Mesenchymal stem cell (in vitro differentiated cells and primary cell): ENCODE results near the gene NIPAL1.

Source experiments
- DNase-seq: peaks from one replicate; pipeline ENCODE4 v3.0.0-alpha.2; 2013
- H2AFZ ChIP-seq: one replicate; pipeline ENCODE4 v1.6.1; 2013; ENCODE audit warnings: low read depth, mild to moderate bottlenecking, control low read depth, inconsistent platforms, low read length, moderate library complexity
- H2AK5ac ChIP-seq: 2 replicates; pipeline ENCODE4 v1.6.1; 2013; ENCODE audit warnings: low read length, moderate library complexity, mild to moderate bottlenecking, inconsistent platforms; ENCODE audit not compliant: severe bottlenecking
- H2BK120ac ChIP-seq: one replicate; pipeline ENCODE4 v1.6.1; 2013; ENCODE audit warnings: low read depth, mild to moderate bottlenecking, inconsistent platforms, low read length, moderate library complexity
- H2BK12ac ChIP-seq, 2 experiments: one replicate each; pipeline ENCODE4 v1.6.1; 2013; ENCODE audit warnings: inconsistent platforms in 2 of 2, low read length in 2 of 2, mild to moderate bottlenecking in 2 of 2, moderate library complexity in 2 of 2, control low read depth in 1 of 2
- H2BK15ac ChIP-seq: one replicate; pipeline ENCODE4 v1.6.1; 2013; ENCODE audit warnings: mild to moderate bottlenecking, low read depth, inconsistent platforms; ENCODE audit not compliant: poor library complexity, severe bottlenecking
- H2BK5ac ChIP-seq: 2 replicates; pipeline ENCODE4 v1.6.1; 2013; ENCODE audit warnings: low read depth, mild to moderate bottlenecking, low read length, control low read depth, inconsistent platforms; ENCODE audit not compliant: poor library complexity, severe bottlenecking
- H3K14ac ChIP-seq, 2 experiments: one replicate each; pipeline ENCODE4 v1.6.1; 2013; ENCODE audit warnings: inconsistent platforms in 2 of 2, low read length in 2 of 2, control low read depth in 1 of 2, mild to moderate bottlenecking in 1 of 2, moderate library complexity in 1 of 2
- H3K18ac ChIP-seq, 2 experiments: one replicate each; pipeline ENCODE4 v1.6.1; 2013; ENCODE audit warnings: inconsistent platforms in 2 of 2, low read length in 2 of 2, control low read depth in 1 of 2, low read depth in 1 of 2, mild to moderate bottlenecking in 1 of 2
- H3K23ac ChIP-seq, 2 experiments: one replicate each; pipeline ENCODE4 v1.6.1; 2013; ENCODE audit warnings: inconsistent platforms in 2 of 2, low read length in 2 of 2, mild to moderate bottlenecking in 2 of 2, moderate library complexity in 2 of 2, control low read depth in 1 of 2
- H3K27ac ChIP-seq: 2 replicates; pipeline ENCODE4 v1.5.1; 2013; ENCODE audit warnings: mild to moderate bottlenecking, moderate library complexity, low read length, control low read depth, inconsistent platforms; ENCODE audit not compliant: poor library complexity, severe bottlenecking
- H3K27me3 ChIP-seq, 2 experiments: 2 replicates each; pipeline versions ENCODE4 v1.6.1 to v1.7.0; 2013; ENCODE audit warnings: low read length in 2 of 2, mild to moderate bottlenecking in 2 of 2, moderate library complexity in 2 of 2, control low read depth in 1 of 2, inconsistent platforms in 1 of 2; ENCODE audit not compliant: control insufficient read depth in 1 of 2, insufficient read depth in 1 of 2
- H3K36me3 ChIP-seq, 2 experiments: 2 replicates each; pipeline versions ENCODE4 v1.6.1 to v1.7.0; 2013; ENCODE audit warnings: low read length in 2 of 2, control low read depth in 1 of 2, inconsistent platforms in 1 of 2, low read depth in 1 of 2, mild to moderate bottlenecking in 1 of 2; ENCODE audit not compliant: insufficient read depth in 2 of 2, control insufficient read depth in 1 of 2
- H3K4ac ChIP-seq, 2 experiments: one replicate each; pipeline ENCODE4 v1.6.1; 2013; ENCODE audit warnings: inconsistent platforms in 2 of 2, low read length in 2 of 2, mild to moderate bottlenecking in 2 of 2, moderate library complexity in 2 of 2, control low read depth in 1 of 2, low read depth in 1 of 2
- H3K4me1 ChIP-seq: 2 replicates; pipeline ENCODE4 v1.6.1; 2013; ENCODE audit warnings: low read depth, low read length, control low read depth; ENCODE audit not compliant: control insufficient read depth, insufficient read depth
- H3K4me2 ChIP-seq: 2 replicates; pipeline ENCODE4 v1.6.1; 2013; ENCODE audit warnings: low read length, mild to moderate bottlenecking, inconsistent platforms; ENCODE audit not compliant: poor library complexity, severe bottlenecking
- H3K4me3 ChIP-seq, 2 experiments: 2 replicates each; pipeline versions ENCODE4 v1.5.1 to v1.7.0; 2013; ENCODE audit warnings: low read length in 2 of 2, mild to moderate bottlenecking in 2 of 2, control low read depth in 1 of 2, low read depth in 1 of 2; ENCODE audit not compliant: insufficient read depth in 1 of 2
- H3K79me1 ChIP-seq: replicated peaks from 2 replicates; pipeline ENCODE4 v1.6.1; 2013; ENCODE audit warnings: mild to moderate bottlenecking, control low read depth, low read length, inconsistent platforms; ENCODE audit not compliant: poor library complexity, severe bottlenecking
- H3K9ac ChIP-seq: 2 replicates; pipeline ENCODE4 v1.7.0; 2013; ENCODE audit warnings: mild to moderate bottlenecking, low read length, moderate library complexity
- H3K9me3 ChIP-seq: 2 replicates; pipeline ENCODE4 v1.7.0; 2013; ENCODE audit warnings: mild to moderate bottlenecking, low read length; ENCODE audit not compliant: control insufficient read depth
- H4K8ac ChIP-seq: one replicate; pipeline ENCODE4 v1.6.1; 2013; ENCODE audit warnings: inconsistent platforms, mild to moderate bottlenecking, low read length, moderate library complexity
- H4K91ac ChIP-seq: one replicate; pipeline ENCODE4 v1.6.1; 2013; ENCODE audit warnings: mild to moderate bottlenecking, low read length, inconsistent platforms
- WGBS: methylation state at CpG from one replicate; pipeline ENCODE4 v1.1.7; 2013; ENCODE audit warnings: mixed read lengths; 5-methylcytosine and 5-hydroxymethylcytosine counted together

NIPAL1 gene

GRCh38 chr4:48038666-48039065 is 22.1 kb downstream of the NIPAL1 start:
- no peak overlapping the region for H2BK5ac ChIP-seq
- H3K14ac ChIP-seq: no peak overlapping the region
- H2BK15ac ChIP-seq: no peak overlapping the region
- no peak overlapping the region for H2AFZ ChIP-seq
- H3K4me1 ChIP-seq: no peaks in the 10 kb centered on the region
- no peak overlapping the region for H3K4ac ChIP-seq
- H2AK5ac ChIP-seq: no peak overlapping the region
- WGBS: 33% methylated on average over 2 of the region's 2 CpGs
- no peak overlapping the region for H3K18ac ChIP-seq
- no peak overlapping the region for H3K9ac ChIP-seq
- no peak overlapping the region for H3K4me3 ChIP-seq
- H3K27ac ChIP-seq: no peak overlapping the region
- H4K8ac ChIP-seq: no peak overlapping the region
- H3K4me2 ChIP-seq: no peak overlapping the region
- DNase-seq: no peak
- H3K36me3 ChIP-seq: no peaks in the 10 kb centered on the region
- no peaks in the 10 kb centered on the region for H3K79me1 ChIP-seq
- H3K23ac ChIP-seq: no peak overlapping the region
- no peak overlapping the region for H2BK120ac ChIP-seq
- H4K91ac ChIP-seq: no peak overlapping the region
- peaks cover 0 to 5% of the 10 kb centered on the region in 2 experiments for H3K27me3 ChIP-seq
- H3K9me3 ChIP-seq: no peaks in the 10 kb centered on the region
- no peak overlapping the region for H2BK12ac ChIP-seq

- no peak overlapping the region for H3K4me2 ChIP-seq
- no peak overlapping the region for H2BK12ac ChIP-seq
- H4K91ac ChIP-seq: no peak overlapping the region
- no peaks in the 10 kb centered on the region for H3K36me3 ChIP-seq
- no peak overlapping the region for H4K8ac ChIP-seq
- no peak overlapping the region for H3K4ac ChIP-seq
- no peak overlapping the region for H2BK15ac ChIP-seq
- H3K27ac ChIP-seq: no peak overlapping the region
- H3K27me3 ChIP-seq: peaks cover 0 to 5% of the 10 kb centered on the region in 2 experiments
- H2AK5ac ChIP-seq: no peak overlapping the region
- no peak overlapping the region for H3K18ac ChIP-seq
- no peak overlapping the region for H3K14ac ChIP-seq
- no peak overlapping the region for H2BK5ac ChIP-seq
- H2AFZ ChIP-seq: no peak overlapping the region
- H3K4me3 ChIP-seq: no peak overlapping the region
- H3K9ac ChIP-seq: no peak overlapping the region
- no peak overlapping the region for H2BK120ac ChIP-seq
- no peak for DNase-seq
- H3K4me1 ChIP-seq: no peaks in the 10 kb centered on the region
- no peaks in the 10 kb centered on the region for H3K9me3 ChIP-seq
- H3K79me1 ChIP-seq: no peaks in the 10 kb centered on the region
- no peak overlapping the region for H3K23ac ChIP-seq
These were observed 23.0 kb downstream of the NIPAL1 start for GRCh38 chr4:48039561-48039960.

- DNase-seq: no peak
- 74% methylated on average over 4 of the region's 4 CpGs for WGBS
These were observed 25.1 kb downstream of the NIPAL1 start for GRCh38 chr4:48041535-48042137.

GRCh38 chr4:48042979-48043461 is 26.4 kb downstream of the NIPAL1 start:
- Histone ChIP-seq H3K9me3 (no peaks in the 10 kb centered on the region), H3K4me1 (peaks cover 1% of the 10 kb centered on the region), H2BK120ac (no peak overlapping the region), H3K27me3 (peaks cover 0 to 17% of the 10 kb centered on the region in 2 experiments), H3K18ac (no peak overlapping the region), H3K4ac (no peak overlapping the region), H3K14ac (no peak overlapping the region), H3K4me3 (no peak overlapping the region), H2AK5ac (no peak overlapping the region), H4K91ac (no peak overlapping the region), H3K79me1 (no peaks in the 10 kb centered on the region), H2AFZ (no peak overlapping the region), H3K4me2 (no peak overlapping the region), H2BK12ac (no peak overlapping the region), H3K27ac (no peak overlapping the region), H2BK5ac (no peak overlapping the region), H3K36me3 (no peaks in the 10 kb centered on the region), H3K9ac (no peak overlapping the region), H2BK15ac (no peak overlapping the region), H4K8ac (no peak overlapping the region), H3K23ac (no peak overlapping the region)
- 89% methylated on average over 3 of the region's 3 CpGs for WGBS
- DNase-seq: no peak

More at GRCh38 chr4:48041535-48042137, 25.1 kb downstream of the NIPAL1 start:
- Histone ChIP-seq H3K36me3 (no peaks in the 10 kb centered on the region), H3K27me3 (peaks cover 0 to 17% of the 10 kb centered on the region in 2 experiments), H2BK12ac (no peak overlapping the region), H4K8ac (no peak overlapping the region), H3K9ac (no peak overlapping the region), H3K18ac (no peak overlapping the region), H4K91ac (no peak overlapping the region), H2AFZ (no peak overlapping the region), H3K9me3 (no peaks in the 10 kb centered on the region), H2BK5ac (no peak overlapping the region), H3K4ac (no peak overlapping the region), H2BK15ac (no peak overlapping the region), H3K4me1 (no peaks in the 10 kb centered on the region), H2AK5ac (no peak overlapping the region), H3K4me3 (no peak overlapping the region), H3K27ac (no peak overlapping the region), H3K14ac (no peak overlapping the region), H3K79me1 (no peaks in the 10 kb centered on the region), H2BK120ac (no peak overlapping the region), H3K23ac (no peak overlapping the region), H3K4me2 (no peak overlapping the region)
